LHCN-M2 (cell line): ENCODE results near the gene PLA2G2C. TPM values are rescaled to one million over a fixed set of nuclear protein-coding genes. Genes with fewer than 3 reads are reported as not detected.

Experiments
- DNase-seq: peaks from one replicate; pipeline ENCODE4 v3.0.0-alpha.2; 2012; ENCODE audit warnings: low read depth
- total RNA-seq: library from RNA; depleted of rRNA; stranded (reverse); fragments of >200 nt; gene quantifications from 2 replicates; pipeline ENCODE4 v1.2.3, GENCODE V29; 2014

The PLA2G2C gene
- total RNA-seq, 1 experiment from 2014 or later = not detected

DNA sequence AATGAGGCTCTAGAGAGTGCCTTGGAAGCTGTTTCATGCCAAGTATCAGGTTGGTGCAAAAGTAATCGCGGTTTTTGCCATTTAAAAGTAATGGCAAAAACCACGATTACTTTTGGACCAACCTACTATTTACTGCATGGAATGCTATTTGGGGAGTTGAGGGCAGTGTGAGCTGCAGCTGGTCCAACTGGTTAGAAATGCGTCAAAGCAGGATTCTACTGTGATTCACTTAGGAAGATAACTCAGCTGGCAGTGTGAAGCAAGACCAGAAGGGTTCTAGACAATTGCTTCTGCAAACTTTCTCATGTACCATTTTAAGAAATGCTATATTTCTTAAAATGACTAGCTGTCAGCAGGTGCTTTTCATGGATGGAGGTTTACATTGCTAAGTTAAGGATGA lies 21.2 kb upstream of the PLA2G2C start:
- peak; percentile 16 for DNase-seq

DNA sequence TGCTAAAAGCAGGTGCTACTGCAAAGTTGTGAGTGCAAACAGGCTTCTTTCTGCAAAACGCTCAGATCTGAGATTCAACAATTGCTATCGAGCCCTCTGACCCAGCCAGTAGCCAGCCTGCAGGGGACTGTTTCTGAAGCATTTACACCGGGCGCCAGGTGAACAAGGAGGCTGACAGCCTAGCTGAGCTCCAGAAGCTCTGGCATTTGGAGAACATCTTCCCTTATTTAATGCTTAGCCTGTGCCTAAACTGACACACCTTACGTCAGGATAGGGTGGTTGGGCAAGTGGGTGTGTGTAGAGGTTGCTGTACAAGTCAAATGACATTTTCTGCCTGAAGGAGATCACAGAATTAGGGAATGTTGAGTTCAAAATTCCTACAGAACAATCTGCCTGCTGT lies 15.8 kb upstream of the PLA2G2C start:
- DNase-seq = no peak

DNA sequence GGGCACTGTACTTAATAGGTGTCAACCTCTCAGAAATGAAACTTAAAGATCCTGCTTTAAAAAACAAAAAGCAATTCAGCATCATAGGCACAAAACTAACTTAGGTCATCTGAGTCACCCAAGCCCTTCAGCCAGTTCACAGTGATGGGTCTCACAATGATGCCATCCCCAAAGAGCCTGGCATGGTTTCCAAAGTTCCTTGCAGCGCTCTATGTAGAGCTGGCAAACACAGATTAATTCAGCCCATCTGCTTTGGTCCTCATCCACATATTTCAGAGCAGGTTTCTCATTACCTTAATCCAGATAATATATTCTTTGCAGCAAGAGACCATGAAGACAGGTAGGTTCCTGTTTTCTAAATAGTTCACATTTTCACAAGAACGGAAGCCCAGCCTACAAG lies 14.6 kb upstream of the PLA2G2C start:
- no peak for DNase-seq

DNA sequence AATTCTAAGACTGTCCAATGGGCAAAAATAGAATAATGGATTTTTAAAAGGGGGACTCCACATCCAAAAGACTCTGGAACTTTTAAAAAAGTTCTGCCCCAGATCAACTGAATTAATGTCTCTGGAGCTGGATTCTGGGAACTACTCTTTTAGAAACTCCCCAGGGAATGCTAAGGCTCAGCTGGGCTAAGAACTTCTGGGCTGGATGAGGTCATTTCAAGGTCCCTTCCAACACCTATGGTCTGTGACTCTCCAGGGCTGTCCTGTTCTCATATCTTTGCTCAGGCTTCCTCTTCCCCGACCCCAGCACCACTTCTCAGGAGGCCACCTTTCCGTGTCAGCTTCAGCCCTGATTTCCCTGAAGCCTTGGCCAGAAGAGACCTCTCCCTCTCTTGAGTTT lies 13.5 kb upstream of the PLA2G2C start:
- DNase-seq = no peak

DNA sequence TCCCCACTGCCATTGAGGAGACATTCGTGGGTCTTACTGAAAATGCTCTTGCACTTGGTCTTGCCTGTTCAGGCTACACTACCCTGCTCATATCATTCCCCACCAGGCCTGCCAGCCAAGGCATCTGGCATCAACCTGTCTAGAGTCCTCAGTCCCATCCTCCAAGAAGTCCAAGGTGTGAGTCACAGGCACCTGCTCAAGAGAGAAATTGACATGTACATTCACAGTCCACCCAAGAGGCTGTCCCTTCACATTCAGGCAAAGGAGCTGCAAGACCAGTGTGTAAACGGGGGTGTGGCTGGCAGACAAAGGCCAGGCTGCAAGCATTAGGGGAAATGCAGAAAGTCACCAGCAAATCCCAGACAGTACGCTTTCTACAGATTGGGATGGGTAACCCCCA lies 13.1 kb upstream of the PLA2G2C start:
- DNase-seq = no peak

DNA sequence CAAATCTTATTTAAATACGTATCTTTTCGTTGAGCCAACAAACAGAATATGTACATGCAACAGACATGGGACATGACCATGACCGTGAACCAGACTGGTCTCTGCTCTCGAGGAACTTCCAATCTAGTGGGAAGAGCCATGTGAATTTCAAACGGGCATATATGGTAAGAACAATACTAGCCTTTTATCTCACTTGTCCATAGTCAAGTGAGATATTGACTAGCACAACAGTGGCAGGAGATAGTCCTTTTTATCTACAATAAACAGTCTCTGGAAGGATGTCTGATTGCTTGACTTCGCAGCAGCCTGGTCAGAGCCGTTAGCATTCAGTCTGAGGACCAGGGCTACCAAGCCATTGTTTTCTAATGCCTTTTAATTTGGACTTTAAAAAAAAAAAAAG lies 12.6 kb upstream of the PLA2G2C start:
- DNase-seq = no peak

DNA sequence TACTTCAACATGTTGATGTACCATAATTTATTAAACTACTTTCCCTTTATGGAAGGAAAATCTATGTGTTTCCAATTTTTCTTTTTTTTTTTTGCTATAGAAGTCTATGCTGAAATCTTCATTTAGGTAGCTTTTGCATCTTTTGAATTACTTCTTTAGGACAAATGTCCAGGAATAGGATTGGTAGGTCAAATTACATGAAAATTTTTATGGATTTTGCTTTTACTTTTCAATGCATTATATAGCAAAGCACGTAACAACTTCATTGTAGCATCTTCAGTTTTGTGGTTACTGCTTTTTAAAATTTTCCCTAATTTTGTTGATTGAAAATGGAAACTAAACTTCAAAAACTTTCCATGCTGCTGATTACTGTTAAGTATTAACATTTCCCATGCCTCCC lies 12.0 kb upstream of the PLA2G2C start:
- no peak for DNase-seq

DNA sequence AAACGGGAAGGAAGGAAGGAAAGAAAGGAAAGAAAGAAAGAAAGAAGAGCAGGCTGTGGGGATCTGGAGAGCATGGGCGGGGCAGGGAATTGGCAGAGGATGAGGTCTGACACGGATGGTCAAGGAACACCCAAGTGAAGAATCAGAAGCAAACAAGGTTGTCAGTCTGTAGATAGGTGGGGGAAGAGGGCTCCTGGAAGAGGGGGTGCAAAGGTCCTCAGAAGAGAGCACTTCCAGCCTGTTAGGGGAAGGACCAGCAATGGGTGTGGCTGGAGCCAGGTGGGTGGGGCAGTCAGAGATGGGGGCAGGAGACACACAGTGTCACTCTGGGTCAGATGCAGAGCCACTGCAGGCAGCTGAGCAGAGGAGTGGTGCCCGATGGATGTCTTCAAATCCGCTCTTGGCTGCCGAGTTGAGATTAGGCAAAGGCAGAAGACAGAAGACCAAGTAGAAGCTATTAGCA lies 11.0 kb upstream of the PLA2G2C start:
- DNase-seq = no peak

DNA sequence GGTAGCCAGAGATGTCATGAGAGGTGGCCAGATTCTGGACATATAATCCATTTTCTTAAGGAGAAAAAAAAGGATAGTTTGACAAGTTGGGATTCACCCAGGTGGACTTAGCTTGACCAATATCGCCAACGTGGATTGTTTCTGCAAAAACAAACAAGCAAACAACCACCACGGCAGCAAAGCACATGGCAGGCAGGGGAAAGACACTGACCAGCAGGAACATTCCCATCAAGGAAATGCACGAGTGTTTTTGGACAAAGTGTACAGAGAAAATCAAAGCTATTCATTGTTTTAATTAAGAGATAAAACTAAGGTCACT lies 9.1 kb upstream of the PLA2G2C start:
- no peak for DNase-seq

DNA sequence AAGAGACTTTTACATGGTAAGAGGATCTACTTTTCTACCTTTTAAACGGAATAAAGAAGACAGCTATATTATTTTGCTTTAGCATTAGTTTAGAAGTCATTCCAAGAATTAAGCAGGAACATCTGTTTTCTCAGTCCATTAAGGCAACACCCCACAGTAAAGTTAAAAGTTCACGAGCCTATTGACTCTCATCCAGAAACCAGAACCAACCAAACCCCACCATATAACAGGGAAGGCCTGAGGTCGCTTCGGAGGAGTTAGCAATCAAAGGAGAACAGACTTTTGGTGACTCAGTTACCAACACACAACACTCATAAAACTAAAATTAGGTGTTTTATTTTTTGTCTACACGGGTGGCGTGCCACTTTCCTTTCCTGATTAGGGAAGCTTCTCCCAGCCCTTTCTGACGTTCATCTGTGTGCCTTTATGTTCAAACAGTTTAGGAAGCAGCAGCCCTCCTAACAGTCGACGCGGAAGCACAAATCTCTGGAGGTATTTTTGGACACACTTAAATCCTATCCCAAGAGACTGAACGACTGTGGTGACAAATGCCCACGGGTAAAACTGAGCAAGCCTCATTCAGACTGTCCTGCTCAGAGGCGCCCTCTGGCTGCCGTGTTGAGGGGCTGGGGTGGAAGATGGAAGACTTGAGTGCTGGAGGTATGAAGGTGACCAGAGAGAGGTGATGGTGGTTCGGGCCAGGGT lies 8.6 kb upstream of the PLA2G2C start:
- DNase-seq = peak; percentile 36

DNA sequence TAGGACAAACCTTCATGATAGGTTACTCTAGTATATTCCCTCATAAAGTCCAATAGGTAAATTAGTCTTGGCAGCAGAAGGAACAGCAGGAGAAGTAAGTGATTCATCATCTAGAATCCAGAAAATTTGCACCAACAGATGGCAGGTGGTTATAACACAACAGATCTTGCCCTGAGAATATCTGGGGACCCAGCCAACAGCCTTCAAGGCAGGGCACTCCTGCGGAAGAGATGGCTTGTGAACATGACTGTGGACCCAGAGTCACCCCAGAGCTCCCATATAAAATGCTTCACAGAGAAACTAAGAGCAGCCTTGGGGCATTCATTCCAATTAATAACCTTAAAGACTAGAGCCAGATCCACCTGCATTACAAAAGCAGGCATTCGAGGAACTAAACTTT lies 7.9 kb upstream of the PLA2G2C start:
- no peak for DNase-seq

DNA sequence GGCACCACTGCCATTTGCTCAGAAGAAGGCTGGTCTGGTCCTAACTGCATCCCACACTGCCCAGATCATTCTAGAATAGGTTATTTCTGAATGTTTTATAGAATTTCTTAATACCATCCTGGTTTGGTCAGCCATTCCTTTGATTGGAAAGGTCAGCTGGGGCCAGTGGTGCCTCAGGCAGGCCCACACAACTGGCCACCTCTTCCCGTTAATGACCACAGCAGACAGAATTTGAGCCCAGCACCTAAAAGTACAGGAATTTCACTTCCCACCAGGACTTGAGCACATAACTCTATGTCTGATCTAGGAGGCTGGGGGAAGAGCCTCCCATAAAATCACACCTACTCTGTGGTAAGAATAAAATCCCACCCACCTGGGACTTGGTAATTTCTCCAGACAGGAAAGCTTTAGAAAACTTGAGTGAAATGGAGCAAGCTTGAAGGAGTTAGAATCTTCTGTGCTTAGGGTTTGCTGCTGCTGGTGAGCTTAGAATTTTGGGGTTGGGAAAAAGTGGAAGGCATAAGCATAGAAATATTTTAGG lies 6.6 kb upstream of the PLA2G2C start:
- DNase-seq = no peak

DNA sequence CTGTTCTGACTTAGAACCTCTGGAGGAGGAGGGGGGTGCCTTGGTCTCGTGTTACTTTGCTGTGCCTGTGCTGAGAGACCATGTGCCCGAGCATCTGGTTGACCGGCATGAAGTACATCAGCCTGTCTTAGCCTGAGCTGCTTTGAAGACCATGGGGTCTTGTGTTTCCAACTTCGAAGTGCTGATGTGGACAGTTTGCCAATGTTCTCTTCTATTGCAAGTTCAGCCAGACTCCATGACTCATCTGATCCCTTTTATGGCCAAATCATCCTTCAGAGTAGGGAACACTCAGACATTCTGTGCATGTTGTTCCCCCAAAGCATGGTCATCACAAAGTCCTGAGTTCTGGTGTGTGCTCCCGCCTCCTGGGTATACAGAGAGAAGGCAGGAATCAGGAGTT lies 6.0 kb upstream of the PLA2G2C start:
- peak; percentile 14 for DNase-seq

DNA sequence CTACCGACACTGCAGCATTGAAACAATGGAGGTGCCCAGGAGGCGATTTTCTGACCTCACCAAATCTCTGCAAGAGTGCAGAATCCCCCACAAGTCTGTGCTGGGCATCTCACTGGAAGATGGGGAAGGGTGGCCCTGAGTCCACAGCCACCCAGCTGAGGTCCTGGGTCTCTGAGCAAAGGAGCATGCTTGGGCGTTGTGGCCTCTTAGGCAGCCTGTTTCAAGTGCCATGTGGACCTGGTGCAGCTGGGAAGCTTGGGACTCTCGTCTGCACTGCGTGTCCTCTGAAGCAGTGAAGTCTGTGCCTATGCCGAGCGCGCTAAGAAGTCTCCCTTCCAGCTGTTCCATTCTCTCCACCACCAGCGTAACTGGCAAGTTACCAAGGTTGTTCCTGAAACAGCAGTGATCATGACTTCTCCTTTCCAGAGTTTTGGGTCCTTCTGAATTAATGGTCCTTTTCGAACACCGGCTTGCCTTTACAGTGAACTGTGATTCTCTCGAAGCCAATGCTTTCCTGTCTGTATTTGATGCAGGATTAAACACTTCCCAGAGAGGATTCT lies 5.0 kb upstream of the PLA2G2C start:
- DNase-seq = peak; percentile 5

DNA sequence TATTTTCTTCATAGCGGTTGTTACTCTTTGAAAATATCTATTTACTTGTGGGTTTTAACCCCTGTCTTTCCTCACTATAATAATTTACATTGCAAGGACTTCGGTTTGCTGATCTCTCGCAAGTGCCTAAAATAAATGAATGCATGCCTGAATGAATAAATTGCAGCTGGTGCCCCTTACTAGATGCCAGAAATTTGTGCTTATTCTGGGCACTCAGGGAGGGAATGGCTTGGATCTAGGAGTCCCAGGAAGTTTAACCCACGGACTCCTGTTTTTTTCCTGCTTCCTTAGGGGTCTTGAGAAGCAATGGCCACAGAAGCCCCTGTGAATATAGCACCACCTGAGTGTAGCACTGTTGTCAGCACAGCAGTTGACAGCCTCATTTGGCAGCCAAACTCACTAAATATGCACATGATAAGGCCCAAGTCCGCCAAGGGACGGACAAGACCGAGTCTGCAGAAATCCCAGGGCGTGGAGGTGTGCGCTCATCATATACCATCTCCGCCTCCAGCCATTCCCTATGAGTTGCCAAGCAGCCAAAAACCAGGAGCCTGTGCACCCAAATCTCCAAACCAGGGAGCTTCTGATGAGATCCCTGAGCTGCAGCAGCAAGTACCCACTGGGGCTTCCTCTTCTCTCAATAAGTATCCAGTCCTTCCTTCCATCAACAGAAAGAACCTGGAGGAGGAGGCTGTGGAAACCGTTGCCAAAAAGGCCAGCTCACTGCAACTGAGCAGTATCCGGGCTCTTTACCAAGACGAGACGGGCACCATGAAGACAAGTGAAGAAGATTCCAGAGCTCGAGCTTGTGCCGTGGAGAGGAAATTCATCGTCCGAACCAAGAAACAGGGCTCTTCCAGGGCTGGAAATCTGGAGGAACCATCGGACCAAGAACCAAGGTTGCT lies 4.2 kb upstream of the PLA2G2C start:
- DNase-seq = no peak

DNA sequence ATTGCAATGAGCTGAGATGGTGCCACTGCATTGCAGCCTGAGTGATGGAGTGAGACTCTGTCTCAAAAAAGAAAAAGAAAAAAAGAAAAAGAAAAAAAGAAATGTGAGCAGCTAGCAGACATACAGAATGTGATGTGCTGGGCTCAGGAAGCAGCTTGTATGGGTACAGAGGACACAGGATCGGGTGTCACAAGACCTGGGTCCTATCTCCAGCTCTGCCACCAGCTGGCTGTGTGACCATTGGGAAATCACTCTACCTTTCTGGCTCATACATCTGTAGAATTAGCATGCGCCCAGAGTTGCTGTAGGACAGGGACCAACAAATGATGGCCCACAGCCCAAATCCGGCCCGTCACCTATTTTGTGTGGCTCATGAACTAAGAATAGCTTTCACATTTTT lies 3.3 kb upstream of the PLA2G2C start:
- DNase-seq = no peak

DNA sequence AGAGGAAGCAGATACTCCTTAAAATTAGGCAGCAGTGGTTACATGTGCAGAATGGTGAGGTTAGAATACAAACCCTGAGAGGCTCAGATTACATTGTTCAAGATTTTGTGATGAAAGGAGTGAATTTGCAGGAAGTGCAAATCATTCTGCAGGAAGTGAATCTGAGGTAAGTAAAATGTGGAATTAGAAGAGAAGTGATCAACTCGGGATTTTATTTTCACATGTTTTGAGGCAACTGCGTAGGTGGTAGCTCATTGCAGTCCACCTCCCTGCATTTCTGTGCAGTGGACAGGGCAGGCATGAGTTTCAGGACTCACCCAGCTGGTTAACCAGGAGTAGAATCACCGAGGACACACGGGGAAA lies 2.1 kb upstream of the PLA2G2C start:
- no peak for DNase-seq

DNA sequence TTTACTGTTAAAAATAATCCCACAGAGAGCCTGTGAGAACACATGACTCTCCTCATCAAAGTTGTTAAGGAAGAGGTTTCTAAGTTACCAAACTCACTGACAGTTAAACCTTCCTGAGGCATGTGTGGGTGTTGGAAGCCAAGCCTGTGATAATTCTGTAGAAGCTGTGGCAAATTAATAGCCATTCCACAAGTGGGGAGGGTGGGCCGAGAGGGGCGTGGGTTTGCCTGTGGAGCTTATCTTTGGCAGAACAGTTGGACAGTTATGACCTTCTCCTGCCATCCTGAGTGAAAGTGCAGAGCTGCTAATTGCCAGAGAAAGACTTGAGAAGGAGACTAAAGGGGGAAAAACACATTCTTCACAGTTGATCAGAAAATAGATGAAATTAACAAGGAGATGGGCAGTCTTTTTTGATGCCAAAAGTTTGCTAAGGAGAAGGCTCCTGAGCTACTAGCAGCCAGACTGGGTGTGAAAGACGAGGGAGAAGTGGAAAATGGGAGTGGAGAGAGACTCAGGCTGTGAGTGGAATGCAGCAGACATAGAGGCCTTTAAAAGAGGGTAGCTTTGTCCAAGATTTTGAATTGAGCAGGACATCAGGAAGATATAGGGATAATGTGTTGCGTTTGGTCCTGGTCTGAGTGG lies 1.6 kb upstream of the PLA2G2C start:
- DNase-seq = no peak

DNA sequence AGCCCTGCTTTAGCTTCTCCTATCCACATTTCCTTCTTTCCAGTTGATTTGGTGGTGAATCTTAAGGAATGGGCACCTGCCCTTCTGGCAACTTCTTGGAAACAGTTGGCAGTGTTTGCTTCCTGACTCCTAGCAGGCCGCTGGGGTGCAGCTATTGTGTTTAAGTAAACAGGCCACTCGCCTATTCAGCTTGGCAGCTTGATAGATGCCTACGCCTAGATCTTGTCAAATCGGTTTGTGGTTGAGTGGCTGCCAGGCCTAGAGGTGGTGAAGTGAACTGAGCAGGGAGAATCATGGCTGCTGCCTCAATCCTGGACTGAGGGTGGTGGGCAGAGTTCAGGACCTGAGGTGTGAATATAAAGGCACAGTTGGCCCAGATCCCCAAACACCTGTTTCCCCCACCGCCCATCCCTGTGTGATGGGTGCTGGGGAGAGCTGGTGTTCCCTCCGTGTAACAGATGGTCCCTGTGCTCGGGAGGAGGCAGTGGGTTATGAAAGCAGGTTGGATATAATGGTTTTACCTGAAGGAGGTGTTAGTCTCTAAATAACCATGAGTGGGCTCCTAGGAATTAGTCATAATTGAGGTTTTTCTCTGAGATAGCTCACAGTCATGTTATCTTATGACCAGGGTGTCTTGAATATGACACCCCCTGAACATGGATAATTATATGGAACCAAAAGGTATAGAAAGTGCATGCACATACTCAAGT lies 940 bp upstream of the PLA2G2C start:
- DNase-seq = no peak

DNA sequence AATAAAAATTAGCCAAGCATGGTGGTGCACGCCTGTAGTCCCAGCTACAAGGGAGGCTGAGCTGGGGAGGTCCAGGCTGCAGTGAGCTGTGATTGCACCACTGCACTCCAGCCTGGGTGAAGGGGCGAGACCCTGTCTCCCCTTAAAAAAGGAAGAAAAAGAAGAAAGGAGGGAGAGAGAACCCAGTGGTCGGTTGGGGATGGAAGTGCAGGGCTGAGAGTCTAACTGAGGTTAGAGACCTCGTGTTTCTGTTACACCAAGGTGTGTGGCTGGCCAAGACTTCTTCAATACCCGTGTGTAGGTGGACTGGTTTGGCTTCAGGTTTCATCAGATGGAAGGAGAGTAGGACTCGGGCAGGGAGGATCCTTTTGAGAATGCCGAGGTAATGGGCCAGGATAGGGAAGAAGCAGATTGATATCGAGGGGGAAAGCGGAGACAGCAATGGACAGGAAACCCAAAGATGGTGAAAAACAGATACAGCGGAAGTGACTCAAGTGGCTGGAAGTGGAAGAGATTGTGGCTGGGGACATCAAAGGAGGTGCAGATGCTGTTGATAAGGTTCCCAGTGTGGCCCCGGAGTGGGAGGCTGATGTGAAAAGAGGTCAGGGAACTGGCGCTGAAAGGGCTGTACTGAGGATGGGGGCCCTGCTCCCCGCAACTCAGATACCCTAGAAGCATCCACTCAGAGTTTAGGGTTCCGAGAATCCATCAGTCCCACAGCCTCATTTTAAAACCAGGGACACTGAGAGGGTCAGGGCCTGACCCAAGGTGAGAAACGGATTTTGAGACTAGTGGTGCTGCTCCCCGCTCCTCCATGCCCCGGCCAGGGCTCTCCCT lies 1.1 kb downstream of the PLA2G2C start:
- no peak for DNase-seq

DNA sequence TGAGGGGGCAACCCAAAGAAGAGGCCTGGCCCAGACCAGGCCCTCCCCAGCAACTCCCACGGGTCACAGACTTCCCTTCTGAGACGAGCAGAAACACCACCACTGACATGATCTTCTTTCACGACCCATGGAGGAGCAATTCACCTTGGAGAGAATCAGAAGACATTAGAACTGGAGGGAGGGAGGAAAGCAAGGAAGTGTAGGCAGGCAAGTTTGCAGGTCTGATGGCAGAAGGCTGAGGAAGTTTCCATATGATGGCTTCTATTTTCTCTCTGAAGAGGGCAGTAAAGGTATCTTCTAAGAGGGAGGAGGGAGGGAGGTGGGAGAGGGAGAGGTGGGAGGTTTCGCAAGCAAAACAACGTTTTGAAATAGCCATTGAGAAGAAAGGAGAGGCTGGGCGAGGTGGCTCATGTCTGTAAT lies 1.8 kb downstream of the PLA2G2C start:
- DNase-seq = no peak
